ENCODE measurements around the gene TGM6.
"Not testable (repeated sequence)": the region's sequence is repeated elsewhere in the genome, so short reads cannot be mapped to it uniquely, and the experiment has no call there.

- not testable (repeated sequence) for TF ChIP-seq CTCF (conservative IDR thresholded peaks at IDR 0.05; ENCODE audit: low read length); EZH2phosphoT487 (IDR thresholded peaks at IDR 0.05; ENCODE audit: borderline replicate concordance)
These were observed 26.7 kb downstream of the TGM6 start for GRCh38 chr20:2407355-2407754.

Measured in Loucy (cell line).